Upper lobe of right lung (tissue), 1 donor: Measurements from ENCODE around the gene PIGR. TPM values are rescaled to one million over a fixed set of nuclear protein-coding genes. Genes with fewer than 3 reads are reported as not detected.

Source experiments
- ATAC-seq: fragments of 200-7000 bp; cut with Tn5 transposase; one replicate; pipeline ENCODE4 v1.9.1; 2020; ENCODE audit warnings: mild to moderate bottlenecking, moderate library complexity
- DNase-seq: peaks from one replicate; pipeline ENCODE4 v3.0.0-alpha.2; 2020
- H3K27ac ChIP-seq: fragments of 200-600 bp; one replicate; pipeline ENCODE4 v1.8.0; 2022
- H3K27me3 ChIP-seq: fragments of 200-600 bp; one replicate; pipeline ENCODE4 v1.8.0; 2022; ENCODE audit warnings: mild to moderate bottlenecking
- H3K36me3 ChIP-seq: fragments of 200-600 bp; one replicate; pipeline ENCODE4 v1.8.0; 2022
- H3K4me1 ChIP-seq: fragments of 200-600 bp; one replicate; pipeline ENCODE4 v1.8.0; 2022
- H3K4me3 ChIP-seq: fragments of 200-600 bp; one replicate; pipeline ENCODE4 v1.8.0; 2022; ENCODE audit warnings: mild to moderate bottlenecking
- H3K9me3 ChIP-seq: fragments of 200-600 bp; one replicate; pipeline ENCODE4 v1.8.0; 2022
- CTCF ChIP-seq: fragments of 200-600 bp; IDR thresholded peaks from one replicate; pipeline ENCODE4 v1.8.0; 2022; ENCODE audit warnings: antibody characterized with exemption
- intact Hi-C: fragments of 100-400 bp; cut with DNase I; formaldehyde crosslinking; loops from one replicate; pipeline ENCODE4 v1.11.0; 2022
- total RNA-seq: library from RNA; stranded (reverse); fragmentation: NEBNext Ultra II Directional; extraction: Animal tissue kit (Norgen Biotek cat#: 25700); gene quantifications from one replicate; pipeline ENCODE4 v1.2.1, GENCODE V29; 2021
- donor health status: DM: no; HTN: yes; CAD: no; lungs with severe emphysema.

PIGR gene
- total RNA-seq, 1 donor from 2014 or later = 700 TPM

- H3K27ac ChIP-seq = peak overlapping the region; percentile 51
These were observed 487 bp downstream of the PIGR start for GRCh38 chr1:206945779-206946178.

GRCh38 chr1:206944703-206945102 is 1.6 kb downstream of the PIGR start:
- DNase-seq (no peak), ATAC-seq (no peak)
- intact Hi-C loops = no loop called here
- Histone ChIP-seq H3K27me3 (no peaks in the 10 kb centered on the region), H3K4me1 (no peaks in the 10 kb centered on the region), H3K9me3 (no peaks in the 10 kb centered on the region), H3K36me3 (no peaks in the 10 kb centered on the region), H3K27ac (no peak overlapping the region), H3K4me3 (peak overlapping the region; percentile 46)
- no peak for TF ChIP-seq CTCF

More at GRCh38 chr1:206945779-206946178, 487 bp downstream of the PIGR start:
- DNase-seq (no peak), ATAC-seq (no peak)
- Histone ChIP-seq H3K36me3 (no peaks in the 10 kb centered on the region), H3K9me3 (no peaks in the 10 kb centered on the region), H3K27me3 (no peaks in the 10 kb centered on the region), H3K4me3 (peak overlapping the region; percentile 46), H3K4me1 (no peaks in the 10 kb centered on the region)
- no peak for TF ChIP-seq CTCF
- intact Hi-C loops = no loop called here

- no peak for TF ChIP-seq CTCF
- DNase-seq (no peak), ATAC-seq (peak; percentile 32)
- Histone ChIP-seq H3K9me3 (no peaks in the 10 kb centered on the region), H3K4me3 (peak overlapping the region; percentile 3), H3K36me3 (no peaks in the 10 kb centered on the region), H3K27ac (no peak overlapping the region), H3K27me3 (no peaks in the 10 kb centered on the region), H3K4me1 (no peaks in the 10 kb centered on the region)
- intact Hi-C loops = no loop called here
These were observed 4.4 kb downstream of the PIGR start for GRCh38 chr1:206941766-206942418.

GRCh38 chr1:206940588-206940936 is 5.7 kb downstream of the PIGR start:
- H3K4me1 ChIP-seq = no peaks in the 10 kb centered on the region
- no peaks in the 10 kb centered on the region for H3K36me3 ChIP-seq
- ATAC-seq = no peak
- no peak for TF ChIP-seq CTCF
- H3K4me3 ChIP-seq = no peak overlapping the region
- DNase-seq = no peak
- no peaks in the 10 kb centered on the region for H3K9me3 ChIP-seq
- H3K27me3 ChIP-seq = no peaks in the 10 kb centered on the region
- no peak overlapping the region for H3K27ac ChIP-seq
- intact Hi-C loops = no loop called here

- H3K36me3 ChIP-seq = no peaks in the 10 kb centered on the region
- intact Hi-C loops = no loop called here
- no peaks in the 10 kb centered on the region for H3K9me3 ChIP-seq
- DNase-seq (no peak), ATAC-seq (no peak)
- H3K27me3 ChIP-seq = no peaks in the 10 kb centered on the region
- H3K4me3 ChIP-seq = no peak overlapping the region
- no peaks in the 10 kb centered on the region for H3K4me1 ChIP-seq
- H3K27ac ChIP-seq = no peak overlapping the region
- TF ChIP-seq CTCF = no peak
These were observed 6.3 kb downstream of the PIGR start for GRCh38 chr1:206939841-206940587.
